Measurements from ENCODE around the gene GSTM4.

Gene GSTM4

DNA sequence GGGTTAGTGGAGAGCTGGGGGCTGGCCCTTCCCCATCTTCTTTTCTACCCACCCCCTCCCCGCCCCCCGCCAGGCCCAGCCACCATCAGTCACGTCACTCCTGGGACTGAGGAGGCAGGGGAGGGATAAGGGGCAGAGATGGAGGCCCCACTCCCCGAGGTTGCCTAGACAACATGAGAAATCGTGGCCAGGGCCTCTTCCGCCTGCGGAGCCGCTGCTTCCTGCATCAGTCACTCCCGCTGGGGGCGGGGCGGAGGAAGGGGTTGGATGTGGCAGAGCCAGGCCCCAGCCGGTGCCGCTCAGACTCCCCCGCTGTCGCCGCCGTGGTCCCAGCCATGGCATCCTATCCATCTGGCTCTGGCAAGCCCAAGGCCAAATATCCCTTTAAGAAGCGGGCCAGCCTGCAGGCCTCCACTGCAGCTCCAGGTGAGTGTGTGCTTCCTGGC is 35.0 kb upstream of the GSTM4 start:
- H3K4me3 ChIP-seq (ENCODE audit: low read length): peak overlapping the region; percentile 95
- no peak for TF ChIP-seq ZNF274 (IDR thresholded peaks at IDR 0.05; ENCODE audit: low read depth, low read length)

DNA sequence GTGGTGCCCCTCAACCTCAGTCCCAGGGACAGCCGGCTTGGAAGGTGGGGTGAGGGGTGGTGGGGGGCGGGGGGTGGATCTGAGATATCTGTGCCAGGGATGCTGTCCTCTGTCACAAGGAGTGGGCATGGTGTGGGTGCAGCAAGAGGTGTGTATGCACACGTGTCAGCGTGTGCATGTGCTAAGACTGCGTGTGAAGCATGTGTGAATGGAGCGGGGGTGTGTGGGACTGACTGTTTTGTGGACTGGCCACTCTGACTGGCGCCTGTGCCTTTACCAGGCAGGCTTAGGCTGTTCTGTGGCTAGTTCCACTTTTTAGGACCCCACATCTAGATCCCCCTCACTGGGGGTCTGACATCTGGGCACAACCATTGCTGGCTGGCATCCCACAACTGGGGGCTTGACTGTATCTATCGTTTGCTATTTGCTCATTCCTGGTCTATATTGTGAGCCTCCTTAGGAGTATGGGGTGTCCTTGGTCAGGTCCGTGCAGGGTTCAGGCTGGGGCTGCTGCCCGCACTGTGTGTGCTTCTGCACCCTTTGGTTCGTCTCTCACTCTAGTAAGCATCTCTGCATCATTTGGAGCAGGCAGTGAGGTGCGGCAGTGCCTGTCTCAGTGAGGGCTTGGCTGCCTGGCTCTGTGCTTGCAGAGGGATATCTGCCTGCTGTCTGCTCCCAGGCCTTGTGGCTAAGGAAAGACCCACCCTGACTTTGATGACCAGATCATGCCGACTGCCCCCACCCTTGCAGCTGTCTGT is 34.3 kb upstream of the GSTM4 start:
- TF ChIP-seq ZNF274 (IDR thresholded peaks at IDR 0.05; ENCODE audit: low read depth, low read length): no peak
- peak overlapping the region; percentile 95 for H3K4me3 ChIP-seq (ENCODE audit: low read length)

DNA sequence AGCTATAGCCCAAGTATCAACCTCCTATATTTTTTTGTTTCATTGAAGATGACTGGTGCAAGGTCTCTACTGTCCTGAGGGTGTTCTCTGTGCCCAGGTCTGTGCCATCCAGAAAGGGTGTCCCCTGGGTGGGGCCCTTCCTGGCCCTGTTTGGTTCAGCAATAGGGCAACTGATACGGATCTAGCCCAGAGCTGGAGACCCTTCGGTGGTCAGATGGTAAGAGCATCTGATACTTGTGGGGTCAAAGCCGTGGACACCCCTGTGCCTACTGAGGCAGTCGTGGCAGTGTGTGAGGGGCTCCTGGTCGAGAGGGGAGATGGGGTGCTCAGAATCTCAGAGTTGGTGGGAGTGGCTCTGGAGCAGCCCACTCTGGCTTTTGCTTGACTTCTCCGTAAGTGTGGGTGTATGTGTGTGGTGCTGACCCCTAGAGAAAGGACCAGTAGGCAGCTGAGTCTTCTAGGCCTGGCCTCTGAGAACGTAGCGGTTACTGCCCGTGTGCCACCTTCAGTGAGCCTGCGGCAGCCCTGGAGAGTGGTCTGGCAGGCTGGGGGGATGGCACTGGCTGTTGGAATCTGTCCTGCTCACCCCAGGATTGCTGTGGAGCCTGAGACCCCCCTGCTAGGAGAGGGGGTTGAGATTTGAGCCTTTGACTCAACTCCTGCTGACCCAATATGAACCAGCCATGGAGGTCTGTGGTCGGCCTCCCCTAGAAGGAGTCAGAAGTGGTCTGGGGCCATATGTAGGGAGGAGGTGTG is 33.6 kb upstream of the GSTM4 start:
- no peak for TF ChIP-seq ZNF274 (IDR thresholded peaks at IDR 0.05; ENCODE audit: low read depth, low read length)

DNA sequence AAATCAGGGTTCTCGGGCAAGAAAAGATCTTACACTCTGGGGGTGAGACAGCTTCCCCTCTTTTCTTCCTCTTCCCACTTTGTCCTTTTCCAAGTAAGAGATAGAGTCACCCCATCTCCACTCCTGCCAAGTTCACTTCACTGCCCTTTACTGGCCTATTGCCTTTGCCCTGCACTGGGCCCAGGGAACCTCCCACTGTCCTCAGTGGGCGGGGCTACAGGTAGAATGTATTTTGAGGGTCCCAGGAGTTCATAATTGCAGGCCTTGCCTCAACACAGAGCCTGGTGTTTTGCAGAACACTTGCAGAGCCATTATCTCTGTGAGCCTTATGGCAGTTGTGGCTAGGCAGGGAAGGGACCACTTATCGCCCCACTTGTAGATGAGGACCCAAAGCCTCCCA is 33.0 kb upstream of the GSTM4 start:
- H3K4me3 ChIP-seq (ENCODE audit: low read length): no peak overlapping the region
- TF ChIP-seq ZNF274 (IDR thresholded peaks at IDR 0.05; ENCODE audit: low read depth, low read length): no peak

More for the DNA sequence above, 33.6 kb upstream of the GSTM4 start:
- H3K4me3 ChIP-seq (ENCODE audit: low read length): no peak overlapping the region; the same call in 1 of the 2 replicates

DNA sequence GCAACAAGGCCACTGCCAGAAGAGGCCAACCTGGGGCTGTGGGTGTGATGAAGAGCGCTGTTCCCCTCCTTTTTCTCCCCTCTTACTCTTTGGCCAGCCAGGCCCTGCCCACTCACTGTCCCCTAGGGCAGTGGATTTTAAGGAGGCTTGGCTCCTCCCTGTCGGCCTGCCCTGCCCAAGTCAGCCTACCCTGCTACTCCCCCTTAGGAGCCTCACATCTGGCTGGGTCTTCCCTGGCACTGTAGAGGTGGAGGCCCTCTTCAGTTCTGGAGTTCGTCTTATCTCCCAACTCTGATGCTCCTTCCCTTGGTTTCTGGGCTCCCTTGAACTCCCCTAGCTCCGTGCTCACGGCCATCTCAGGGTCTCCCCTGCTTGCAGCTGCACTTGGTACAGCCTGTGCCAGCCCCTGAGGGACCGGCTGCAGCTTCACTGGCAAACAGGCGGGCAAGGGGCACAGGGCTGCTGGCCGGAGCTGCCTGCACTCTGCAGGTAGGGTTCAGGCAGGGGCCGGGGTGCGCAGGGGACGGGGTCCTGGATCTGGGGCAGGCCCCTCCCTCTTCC is 32.2 kb upstream of the GSTM4 start:
- H3K4me3 ChIP-seq (ENCODE audit: low read length): peak overlapping the region; percentile 1; the same call in 1 of the 2 replicates
- no peak for TF ChIP-seq ZNF274 (IDR thresholded peaks at IDR 0.05; ENCODE audit: low read depth, low read length)

DNA sequence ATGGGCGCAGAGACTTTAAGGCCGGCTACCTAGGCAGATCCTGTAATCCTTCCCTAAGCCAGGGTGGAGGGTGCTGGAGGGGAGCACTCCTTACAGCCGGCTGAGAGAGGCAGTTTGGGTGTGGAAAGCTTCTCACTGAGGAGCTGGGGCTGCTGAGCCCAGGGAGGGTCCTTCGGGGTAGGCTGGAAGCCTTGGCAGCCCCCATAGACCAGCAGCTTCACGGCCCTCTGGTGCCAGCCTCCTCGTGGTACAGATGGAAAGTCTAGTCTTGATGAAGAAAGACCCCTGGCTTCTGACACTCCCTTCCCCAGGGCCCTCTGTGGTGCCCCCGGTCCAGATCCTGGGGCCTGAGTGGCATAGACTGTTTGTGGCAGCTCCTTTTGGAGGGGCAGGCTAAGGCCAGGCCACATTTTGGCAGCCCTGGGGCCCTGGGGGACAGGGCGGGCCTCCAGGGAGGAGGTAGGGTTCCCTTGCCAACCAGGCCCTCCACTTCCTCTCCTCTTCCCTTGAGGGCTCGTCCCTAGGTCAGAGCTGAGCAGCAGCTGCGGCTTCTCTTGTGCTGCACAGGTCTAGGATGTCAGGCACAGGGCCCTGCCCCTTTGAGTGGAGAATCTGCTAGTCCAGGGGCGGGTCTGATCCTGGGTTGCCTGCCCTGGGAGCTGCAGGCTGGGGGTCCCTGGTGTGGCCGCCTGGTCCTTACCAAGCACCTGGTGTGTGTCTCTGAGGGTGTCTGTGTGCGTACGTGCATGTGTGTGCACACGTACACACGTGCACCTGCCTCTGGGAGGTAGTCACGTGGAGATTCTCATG is 31.5 kb upstream of the GSTM4 start:
- peak overlapping the region; percentile 3; the same call in 1 of the 2 replicates for H3K4me3 ChIP-seq (ENCODE audit: low read length)
- no peak for TF ChIP-seq ZNF274 (IDR thresholded peaks at IDR 0.05; ENCODE audit: low read depth, low read length)

DNA sequence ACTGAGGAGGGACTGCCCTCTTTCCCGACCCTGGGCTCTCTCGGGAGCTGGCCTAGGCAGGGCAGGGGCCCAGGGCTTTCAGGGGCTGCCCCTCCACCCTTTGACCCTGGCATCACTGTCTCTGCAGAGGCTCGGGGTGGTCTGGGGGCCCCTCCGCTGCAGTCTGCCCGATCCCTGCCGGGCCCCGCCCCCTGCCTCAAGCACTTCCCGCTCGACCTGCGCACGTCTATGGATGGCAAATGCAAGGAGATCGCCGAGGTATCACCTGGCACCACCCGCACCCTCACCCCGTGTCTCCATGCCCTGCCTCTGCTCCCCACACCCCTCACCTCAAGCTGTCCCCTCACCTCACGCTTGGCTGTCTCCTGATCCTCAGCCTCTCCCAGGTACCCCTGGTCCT is 30.7 kb upstream of the GSTM4 start:
- no peak for TF ChIP-seq ZNF274 (IDR thresholded peaks at IDR 0.05; ENCODE audit: low read depth, low read length)

DNA sequence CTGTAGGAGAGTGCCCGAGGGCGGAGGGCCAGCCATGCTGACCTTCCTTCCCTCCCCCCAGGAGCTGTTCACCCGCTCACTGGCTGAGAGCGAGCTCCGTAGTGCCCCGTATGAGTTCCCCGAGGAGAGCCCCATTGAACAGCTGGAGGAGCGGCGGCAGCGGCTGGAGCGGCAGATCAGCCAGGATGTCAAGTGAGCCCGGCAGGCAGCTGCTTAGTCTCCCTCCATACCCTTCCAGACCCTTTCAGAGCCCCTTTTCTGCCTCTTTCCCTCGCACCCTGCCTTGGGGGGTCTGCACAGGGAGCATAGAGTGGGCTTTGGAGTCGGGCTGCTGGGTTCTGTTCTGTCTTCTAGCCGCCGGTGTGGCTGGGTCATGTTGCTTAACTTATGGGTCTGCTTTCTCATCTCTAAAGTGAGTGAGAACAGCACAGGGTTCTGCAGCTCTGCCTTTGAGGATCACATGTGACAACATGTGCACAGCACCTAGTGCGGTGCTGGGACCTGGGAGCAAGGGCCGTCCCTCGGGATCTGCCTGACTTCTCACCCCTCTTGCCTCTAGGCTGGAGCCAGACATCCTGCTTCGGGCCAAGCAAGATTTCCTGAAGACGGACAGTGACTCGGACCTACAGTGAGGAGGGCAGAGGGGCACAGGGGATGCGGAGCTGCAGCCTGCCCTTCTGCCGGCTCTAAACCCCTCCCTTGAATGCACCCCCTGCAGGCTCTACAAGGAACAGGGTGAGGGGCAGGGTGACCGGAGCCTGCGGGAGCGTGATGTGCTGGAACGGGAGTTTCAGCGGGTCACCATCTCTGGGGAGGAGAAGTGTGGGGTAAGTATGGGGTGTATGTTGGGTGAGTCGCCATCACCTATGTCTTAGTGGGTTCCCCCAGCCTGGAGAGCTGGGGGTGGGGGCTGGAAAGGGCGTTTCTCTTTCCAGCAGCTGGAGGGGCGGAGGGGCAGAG is 30.0 kb upstream of the GSTM4 start:
- no peak overlapping the region for H3K4me3 ChIP-seq (ENCODE audit: low read length)
- TF ChIP-seq ZNF274 (IDR thresholded peaks at IDR 0.05; ENCODE audit: low read depth, low read length): no peak

More for the DNA sequence above, 30.7 kb upstream of the GSTM4 start:
- H3K4me3 ChIP-seq (ENCODE audit: low read length): no peak overlapping the region

DNA sequence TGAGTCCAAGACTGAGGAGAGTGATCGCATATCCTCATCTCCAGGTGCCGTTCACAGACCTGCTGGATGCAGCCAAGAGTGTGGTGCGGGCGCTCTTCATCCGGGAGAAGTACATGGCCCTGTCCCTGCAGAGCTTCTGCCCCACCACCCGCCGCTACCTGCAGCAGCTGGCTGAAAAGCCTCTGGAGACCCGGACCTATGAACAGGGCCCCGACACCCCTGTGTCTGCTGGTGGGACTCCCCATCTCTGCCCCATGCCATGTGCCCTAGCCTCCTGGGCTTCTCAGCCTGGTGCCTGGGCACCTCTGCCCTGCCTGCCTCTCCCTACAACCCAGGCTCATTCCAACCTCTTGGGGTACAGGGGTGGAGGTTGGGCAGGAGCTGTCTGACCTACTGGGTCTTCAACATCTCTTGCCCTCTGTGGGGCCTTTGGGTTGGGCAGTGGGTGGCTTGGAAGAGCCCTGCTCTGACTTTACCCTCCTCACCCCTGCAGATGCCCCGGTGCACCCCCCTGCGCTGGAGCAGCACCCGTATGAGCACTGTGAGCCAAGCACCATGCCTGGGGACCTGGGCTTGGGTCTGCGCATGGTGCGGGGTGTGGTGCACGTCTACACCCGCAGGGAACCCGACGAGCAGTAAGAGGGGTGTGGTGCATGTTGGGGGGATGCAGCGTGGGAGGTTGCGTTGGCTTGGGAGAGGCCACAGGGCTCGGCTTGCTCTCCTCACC is 29.1 kb upstream of the GSTM4 start:
- no peak for TF ChIP-seq ZNF274 (IDR thresholded peaks at IDR 0.05; ENCODE audit: low read depth, low read length)

DNA sequence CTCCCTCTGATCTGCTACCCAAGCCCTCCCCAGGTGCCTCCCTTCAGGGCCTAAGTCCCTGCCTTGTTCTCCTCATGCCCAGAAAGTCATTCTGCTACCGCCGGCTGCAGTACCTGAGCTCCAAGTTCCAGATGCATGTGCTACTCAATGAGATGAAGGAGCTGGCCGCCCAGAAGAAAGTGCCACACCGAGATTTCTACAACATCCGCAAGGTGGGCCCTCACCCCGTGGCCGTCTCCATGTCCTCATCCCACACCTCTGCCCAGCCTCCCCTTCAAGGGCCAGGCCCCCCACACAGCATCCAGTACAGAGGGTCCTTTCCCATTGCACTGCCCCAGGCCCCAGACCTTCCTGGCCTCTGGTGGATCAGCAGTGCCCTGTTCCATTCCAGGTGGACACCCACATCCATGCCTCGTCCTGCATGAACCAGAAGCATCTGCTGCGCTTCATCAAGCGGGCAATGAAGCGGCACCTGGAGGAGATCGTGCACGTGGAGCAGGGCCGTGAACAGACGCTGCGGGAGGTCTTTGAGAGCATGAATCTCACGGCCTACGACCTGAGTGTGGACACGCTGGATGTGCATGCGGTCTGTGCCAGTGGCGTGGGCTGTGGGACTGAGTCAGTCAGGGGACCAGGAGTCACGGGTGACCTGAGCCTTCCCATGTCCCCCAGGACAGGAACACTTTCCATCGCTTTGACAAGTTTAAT is 28.1 kb upstream of the GSTM4 start:
- no peak for TF ChIP-seq ZNF274 (IDR thresholded peaks at IDR 0.05; ENCODE audit: low read depth, low read length)
- no peak overlapping the region for H3K4me3 ChIP-seq (ENCODE audit: low read length)

More for the DNA sequence above, 29.1 kb upstream of the GSTM4 start:
- H3K4me3 ChIP-seq (ENCODE audit: low read length): no peak overlapping the region

DNA sequence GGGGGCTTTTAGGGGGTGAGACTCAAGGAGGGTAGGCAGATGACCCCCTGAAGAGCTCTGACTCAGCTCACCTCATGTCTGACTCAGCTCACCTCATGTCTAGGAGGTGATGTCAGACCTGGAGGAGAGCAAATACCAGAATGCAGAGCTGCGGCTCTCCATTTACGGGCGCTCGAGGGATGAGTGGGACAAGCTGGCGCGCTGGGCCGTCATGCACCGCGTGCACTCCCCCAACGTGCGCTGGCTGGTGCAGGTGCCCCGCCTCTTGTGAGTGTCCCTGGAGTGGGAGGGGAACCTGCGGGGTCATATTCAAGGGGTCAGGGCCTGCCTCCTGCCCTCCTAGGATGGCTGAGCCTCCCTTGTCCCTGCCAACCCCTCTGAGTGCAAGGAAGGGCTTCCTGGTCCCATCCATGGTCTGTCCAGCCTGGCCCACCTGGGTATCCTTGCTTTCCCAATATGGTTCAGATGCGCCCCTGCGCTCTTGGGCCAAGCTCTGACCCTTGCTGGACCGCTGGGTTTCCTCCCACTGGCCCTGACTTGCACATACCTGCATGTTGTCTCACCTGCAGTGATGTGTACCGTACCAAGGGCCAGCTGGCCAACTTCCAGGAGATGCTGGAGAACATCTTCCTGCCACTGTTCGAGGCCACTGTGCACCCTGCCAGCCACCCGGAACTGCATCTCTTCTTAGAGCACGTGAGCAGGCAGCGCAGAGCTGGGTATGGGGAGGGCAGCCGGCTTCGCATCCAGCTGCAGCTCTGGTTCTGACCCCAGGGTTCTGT is 27.2 kb upstream of the GSTM4 start:
- no peak for TF ChIP-seq ZNF274 (IDR thresholded peaks at IDR 0.05; ENCODE audit: low read depth, low read length)
- no peak overlapping the region for H3K4me3 ChIP-seq (ENCODE audit: low read length)

Measured in GM08714 (cell line).